T-helper 17 cell (primary cell): ENCODE measurements around the gene ZC3H18. TPM values are rescaled to one million over a fixed set of nuclear protein-coding genes. Genes with fewer than 3 reads are reported as not detected.

Experiments
- total RNA-seq, 4 donors: library from RNA in 2 of 4; stranded (reverse) in 2 of 4; gene quantifications; one replicate each; pipeline ENCODE4 v1.2.3 and lab custom pipeline; 2022 to 2026

ZC3H18 gene
- total RNA-seq, 2 donors from 2014 or later = 100 to 141 TPM

Other genes with a start within 250 kb of the ZC3H18 start
- under 1 TPM; 0.32 to 0.55 TPM for gene ZNF469, start 187.4 kb upstream of the ZC3H18 start, total RNA-seq
- gene ZFPM1, start 117.1 kb upstream of the ZC3H18 start, total RNA-seq = 10 to 100 TPM; 24.6 to 29.4 TPM
- under 1 TPM; 0.65 to 0.86 TPM for gene IL17C, start 68.2 kb downstream of the ZC3H18 start, total RNA-seq
- gene CYBA, start 80.7 kb downstream of the ZC3H18 start, total RNA-seq = 100 to 1,000 TPM; 346 to 383 TPM
- gene MVD, start 92.7 kb downstream of the ZC3H18 start, total RNA-seq = 10 to 100 TPM; 40.4 to 72.8 TPM
- gene SNAI3, start 116.1 kb downstream of the ZC3H18 start, total RNA-seq = 10 to 100 TPM in 1 of 2 donors, 1 to 10 TPM in 1; 7.7 to 10.2 TPM
- 100 to 1,000 TPM; 235 to 398 TPM for gene RNF166, start 136.0 kb downstream of the ZC3H18 start, total RNA-seq
- gene CTU2, start 136.1 kb downstream of the ZC3H18 start, total RNA-seq = 10 to 100 TPM; 22.4 to 33.6 TPM
- gene PIEZO1, start 214.8 kb downstream of the ZC3H18 start, total RNA-seq = 100 to 1,000 TPM; 272 to 318 TPM
- 1 to 10 TPM in 1 of 2 donors, under 1 TPM in 1; 0.42 to 1.3 TPM for gene CDT1, start 233.4 kb downstream of the ZC3H18 start, total RNA-seq
- 100 to 1,000 TPM; 130 to 158 TPM for gene APRT, start 241.5 kb downstream of the ZC3H18 start, total RNA-seq